ENCODE measurements around the gene OTULIN. TPM values are rescaled to one million over a fixed set of nuclear protein-coding genes. Genes with fewer than 3 reads are reported as not detected.

OTULIN gene
- polyA plus RNA-seq, 1 of the 3 experiments (the other 2 are of a cell fraction) = 6.6 TPM

GRCh38 chr5:14722923-14723322, 58.4 kb downstream of the OTULIN start (continued):
- no peak for TF ChIP-seq REST (IDR thresholded peaks at IDR 0.05; ENCODE audit: low read depth, low read length)
- TF ChIP-seq GABPA (IDR thresholded peaks at IDR 0.05; ENCODE audit: low read depth) = no peak

- no peak overlapping the region for H2AFZ ChIP-seq (ENCODE audit: low read depth)
- H4K20me1 ChIP-seq (ENCODE audit: insufficient read depth) = no peaks in the 10 kb centered on the region
- WGBS (ENCODE audit: low lambda C conversion rate) = 61% methylated on average over 4 of the region's 4 CpGs
- H3K9me2 ChIP-seq = no peaks in the 10 kb centered on the region
- H3K79me2 ChIP-seq (ENCODE audit: insufficient read depth) = no peaks in the 10 kb centered on the region
- no peak for DNase-seq
- ChIA-PET POLR2A (no interaction called here), CTCF (interaction anchor here (1.9 to 7.0 kb wide), 2 partner anchors 279 to 291 kb away, joined by 9 to 203 read pairs; no protein-coding TSS in a partner anchor)
- no peak overlapping the region for H3K4me3 ChIP-seq (ENCODE audit: low read depth in 2 of 2, low read length in 1 of 2)
- H3F3A ChIP-seq (replicated peaks; ENCODE audit: insufficient read depth) = peaks cover 9% of the 10 kb centered on the region
- H3K9me3 ChIP-seq = no peaks in the 10 kb centered on the region
- no peak overlapping the region for H3K9ac ChIP-seq
- H3K27me3 ChIP-seq (ENCODE audit: insufficient read depth) = no peaks in the 10 kb centered on the region
- H3K36me3 ChIP-seq (replicated peaks in 1 of 2; ENCODE audit: control insufficient read depth in 1 of 2, insufficient read depth in 2 of 2, low read length in 1 of 2) = peaks cover 0 to 12% of the 10 kb centered on the region in 2 experiments
- H3K4me2 ChIP-seq = no peak overlapping the region
- TF ChIP-seq GABPA (IDR thresholded peaks at IDR 0.05; ENCODE audit: low read depth) (no peak), POLR2AphosphoS5 (IDR thresholded peaks at IDR 0.05; ENCODE audit: low read depth, low read length) (no peak), ELF1 (IDR thresholded peaks at IDR 0.05) (no peak), CHD2 (IDR thresholded peaks at IDR 0.05; ENCODE audit: low read length, partially characterized antibody) (no peak), MAX (IDR thresholded peaks at IDR 0.05; ENCODE audit: low read depth) (no peak), RFX5 (IDR thresholded peaks at IDR 0.05; ENCODE audit: low read length) (no peak), CTCF (IDR thresholded peaks at IDR 0.05) (no peak), SMC3 (IDR thresholded peaks at IDR 0.05; ENCODE audit: low read depth, low read length) (no peak), NRF1 (IDR thresholded peaks at IDR 0.05; ENCODE audit: low read depth, low read length) (no peak), FOXJ3 (CRISPR knock-in tag; IDR thresholded peaks at IDR 0.05) (no peak), MEF2A (IDR thresholded peaks at IDR 0.05; ENCODE audit: borderline replicate concordance, low read depth) (no peak), JUND (IDR thresholded peaks at IDR 0.05) (no peak), NFIC (IDR thresholded peaks at IDR 0.05; ENCODE audit: borderline replicate concordance) (no peak)
- H3K27ac ChIP-seq (ENCODE audit: low read depth in 2 of 2, low read length in 1 of 2) = no peak overlapping the region
- 0 out of 4 replicates have a peak, but pooled peaks cover 0 to 12% of the 10 kb centered on the region in 2 experiments for H3K4me1 ChIP-seq (ENCODE audit: control insufficient read depth in 1 of 2, insufficient read depth in 2 of 2, low read depth in 1 of 2, low read length in 1 of 2)
These were observed 59.2 kb downstream of the OTULIN start for GRCh38 chr5:14723701-14724132.

Data from SK-N-SH (cell line).